HG02623 (cell line): Measurements from ENCODE around the gene MVP.
A peak's percentile ranks its signal among the peaks of the same experiment; 100 is the strongest.
"Not testable (repeated sequence)": the region's sequence is repeated elsewhere in the genome, so short reads cannot be mapped to it uniquely, and the experiment has no call there.

ENCODE experiments used
- ATAC-seq: cut with Tn5 transposase; IDR thresholded peaks from one replicate; pipeline ENCODE4 v1.9.1; 2021; ENCODE audit warnings: moderate library complexity; ENCODE audit not compliant: unreplicated experiment

Gene MVP

DNA sequence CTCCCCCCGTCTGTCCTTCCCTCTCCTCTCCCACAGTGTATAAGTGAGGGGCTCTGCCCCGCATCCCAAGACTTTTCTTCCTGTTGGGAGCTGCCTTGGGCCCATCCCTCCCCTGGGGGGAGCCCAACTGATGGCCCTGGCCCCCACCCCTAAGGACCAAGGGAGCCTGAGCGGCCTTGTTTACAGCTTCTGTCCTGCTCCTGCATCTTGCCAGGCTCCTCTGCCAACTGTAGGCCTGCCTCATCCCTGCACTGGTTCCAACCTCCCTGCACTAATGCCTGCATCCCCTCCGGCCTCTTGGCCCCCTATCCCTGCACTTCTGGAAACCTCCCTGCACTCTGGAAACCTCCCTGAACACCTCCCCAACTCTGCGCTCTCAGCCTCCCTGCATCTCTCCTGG is 5.7 kb upstream of the MVP start:
- ATAC-seq = no peak

DNA sequence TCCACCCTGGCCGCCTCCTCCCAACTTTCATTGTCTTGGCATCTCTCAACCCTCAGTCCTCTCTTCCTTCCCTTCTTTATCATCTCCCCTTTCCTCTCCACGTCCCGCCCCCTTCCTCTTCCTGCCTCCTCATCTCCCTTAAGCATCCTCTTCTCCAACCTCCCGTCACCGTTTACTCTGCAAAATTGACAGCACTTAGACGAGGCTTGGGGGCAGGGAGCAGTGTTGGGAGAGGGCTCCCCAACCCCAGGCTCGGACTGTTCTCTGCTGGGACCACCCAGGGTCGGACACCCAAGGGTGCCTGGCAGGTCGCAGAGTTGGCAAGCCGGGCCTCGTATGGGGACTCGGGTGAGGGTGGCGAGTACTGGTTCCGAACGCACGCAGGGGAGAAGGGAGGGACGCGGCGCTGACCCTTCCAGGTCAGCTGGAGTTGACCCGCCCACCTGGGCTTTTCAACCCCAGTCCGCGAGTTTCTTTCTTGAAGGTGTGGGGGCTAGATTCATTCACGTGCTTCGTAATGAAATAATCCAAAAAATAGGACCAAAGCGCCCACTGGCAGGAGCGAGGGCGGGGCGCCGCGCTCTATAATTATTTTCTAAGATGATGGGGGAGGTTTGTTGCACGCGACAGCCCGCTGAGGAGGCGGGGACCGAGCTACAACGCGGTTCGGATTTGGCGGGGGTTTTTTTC is 5.1 kb upstream of the MVP start:
- ATAC-seq = no peak

DNA sequence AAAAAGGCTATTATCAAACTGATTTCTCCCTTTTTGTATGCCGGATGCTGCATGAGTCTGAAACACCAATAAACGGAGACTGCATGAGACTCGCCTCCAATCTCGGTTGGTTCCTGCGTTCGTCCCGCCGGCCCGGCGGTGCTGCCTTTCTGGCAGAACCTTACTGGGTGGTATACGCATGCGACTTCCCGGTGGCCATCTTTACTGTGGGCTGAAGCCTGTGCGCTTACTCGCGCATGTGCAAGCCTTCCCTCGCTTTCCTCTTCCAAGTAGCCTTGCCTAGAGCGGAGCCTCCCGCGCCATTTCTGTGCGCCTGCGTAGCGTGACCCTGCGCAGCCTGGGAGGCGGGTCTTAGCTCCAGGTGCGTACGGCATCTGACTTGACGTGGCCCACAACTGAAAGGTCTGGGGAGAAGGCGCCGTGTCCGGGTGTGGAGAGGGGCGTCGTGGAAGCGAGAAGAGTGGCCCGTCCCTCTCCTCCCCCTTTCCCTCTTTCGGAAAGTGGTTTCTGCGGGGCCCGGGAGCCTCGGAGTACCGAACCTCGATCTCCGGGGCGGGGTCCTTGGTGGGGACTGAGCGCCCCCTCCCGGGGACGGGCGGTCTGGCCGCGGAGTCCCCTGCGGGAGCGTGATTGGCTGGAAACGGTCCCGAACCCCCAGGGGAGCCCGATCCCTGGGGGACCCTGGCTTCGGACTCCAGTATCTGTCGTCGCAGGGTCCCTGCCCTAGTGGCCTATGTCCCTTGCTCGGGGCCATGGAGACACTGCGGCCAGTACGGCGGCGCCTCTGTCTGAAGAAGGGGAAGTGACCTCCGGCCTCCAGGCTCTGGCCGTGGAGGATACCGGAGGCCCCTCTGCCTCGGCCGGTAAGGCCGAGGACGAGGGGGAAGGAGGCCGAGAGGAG is 4.2 kb upstream of the MVP start, which contains the start of gene PAGR1:
TSS of gene PAGR1 (plus strand) at position 360 of the 901 bp plus-strand sequence. CDS start at position 734, 374 bp downstream.
- ATAC-seq = peak; percentile 56

DNA sequence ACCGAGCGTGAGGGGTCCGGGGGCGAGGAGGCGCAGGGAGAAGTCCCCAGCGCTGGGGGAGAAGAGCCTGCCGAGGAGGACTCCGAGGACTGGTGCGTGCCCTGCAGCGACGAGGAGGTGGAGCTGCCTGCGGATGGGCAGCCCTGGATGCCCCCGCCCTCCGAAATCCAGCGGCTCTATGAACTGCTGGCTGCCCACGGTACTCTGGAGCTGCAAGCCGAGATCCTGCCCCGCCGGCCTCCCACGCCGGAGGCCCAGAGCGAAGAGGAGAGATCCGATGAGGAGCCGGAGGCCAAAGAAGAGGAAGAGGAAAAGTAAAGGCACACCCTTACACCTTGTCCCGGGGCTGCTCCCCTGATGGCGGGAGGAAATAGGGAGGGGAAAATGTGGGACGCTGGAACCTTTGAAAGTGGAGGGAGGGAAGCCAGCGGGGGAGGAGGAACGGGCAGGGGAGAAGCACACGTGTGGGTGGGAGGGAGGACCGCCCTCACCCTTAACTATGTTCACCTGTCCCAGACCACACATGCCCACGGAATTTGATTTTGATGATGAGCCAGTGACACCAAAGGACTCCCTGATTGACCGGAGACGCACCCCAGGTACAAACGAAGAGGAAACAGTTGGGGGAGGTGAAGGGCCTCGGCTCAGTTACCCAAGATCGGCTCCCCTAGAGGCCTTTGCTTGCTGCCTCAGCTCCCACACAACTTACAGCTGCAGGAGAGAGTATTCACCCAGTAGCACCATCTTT is 3.4 kb upstream of the MVP start:
- ATAC-seq = peak; percentile 2

DNA sequence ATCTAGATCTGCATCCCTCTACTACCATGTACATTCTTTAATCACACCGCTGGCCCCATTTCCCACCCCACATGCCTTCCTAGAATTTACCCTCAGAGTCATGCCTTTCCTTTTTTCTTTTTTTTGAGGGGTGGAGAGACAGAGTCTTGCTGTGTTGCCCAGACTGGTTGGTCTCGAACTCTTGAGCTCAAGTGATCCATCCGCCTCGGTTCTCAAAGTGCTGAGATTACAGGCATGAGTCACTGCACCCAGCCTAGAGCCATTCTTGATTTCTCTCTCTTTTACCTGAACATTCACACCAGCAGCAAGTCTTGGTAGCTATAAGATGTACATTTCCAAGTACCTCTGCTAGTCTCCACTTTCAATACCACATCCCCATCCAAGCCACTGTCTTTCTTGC is 2.2 kb upstream of the MVP start:
- no peak for ATAC-seq

DNA sequence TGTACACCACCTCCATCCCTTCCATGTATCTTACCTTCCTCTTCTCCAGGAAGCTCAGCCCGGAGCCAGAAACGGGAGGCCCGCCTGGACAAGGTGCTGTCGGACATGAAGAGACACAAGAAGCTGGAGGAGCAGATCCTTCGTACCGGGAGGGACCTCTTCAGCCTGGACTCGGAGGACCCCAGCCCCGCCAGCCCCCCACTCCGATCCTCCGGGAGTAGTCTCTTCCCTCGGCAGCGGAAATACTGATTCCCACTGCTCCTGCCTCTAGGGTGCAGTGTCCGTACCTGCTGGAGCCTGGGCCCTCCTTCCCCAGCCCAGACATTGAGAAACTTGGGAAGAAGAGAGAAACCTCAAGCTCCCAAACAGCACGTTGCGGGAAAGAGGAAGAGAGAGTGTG is 756 bp upstream of the MVP start:
- ATAC-seq = no peak

DNA sequence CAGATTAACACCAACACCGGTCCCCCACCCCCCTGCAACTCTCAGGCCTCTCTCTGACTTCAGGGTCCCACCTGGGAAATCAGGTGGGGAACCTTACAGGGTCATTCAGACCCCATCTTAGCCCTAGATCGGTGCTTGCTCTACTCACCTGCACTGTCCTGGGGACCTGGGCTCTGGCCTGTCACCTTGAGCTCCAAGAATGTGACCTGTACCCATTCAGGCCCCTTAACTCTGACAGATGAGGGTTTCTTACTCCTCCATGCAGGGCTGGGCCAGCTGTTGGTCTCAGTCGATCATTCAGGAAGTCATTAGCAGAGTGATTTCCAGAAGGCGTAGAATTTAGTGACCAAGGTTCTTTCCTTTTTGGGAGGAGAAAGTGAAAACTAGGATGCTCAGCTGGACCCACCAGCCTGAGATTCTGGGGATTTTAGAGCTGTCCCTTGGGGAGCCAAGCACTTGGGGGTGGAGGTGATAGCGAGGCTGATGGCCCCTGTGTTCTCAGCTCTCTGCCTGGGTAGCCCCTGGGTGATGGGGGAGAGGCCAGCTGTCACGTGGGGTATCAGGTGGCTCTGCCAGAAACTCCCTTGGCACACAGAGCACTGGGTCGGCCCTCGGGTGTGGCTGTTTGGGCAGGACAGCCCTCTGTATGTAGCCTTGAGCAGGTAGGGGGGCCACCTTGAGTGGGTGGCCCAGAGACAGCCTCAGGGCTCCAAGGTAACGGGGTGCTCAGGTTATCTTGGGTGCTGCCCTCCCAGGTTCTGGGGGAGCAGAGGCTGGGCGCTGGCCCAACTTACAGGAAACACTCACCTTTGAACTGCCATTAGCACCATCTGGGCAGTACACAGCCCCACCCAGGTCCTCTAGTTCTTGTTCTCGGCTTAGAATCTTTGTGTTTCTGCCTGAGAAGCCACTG is 724 bp downstream of the MVP start:
- ATAC-seq = peak; percentile 40

DNA sequence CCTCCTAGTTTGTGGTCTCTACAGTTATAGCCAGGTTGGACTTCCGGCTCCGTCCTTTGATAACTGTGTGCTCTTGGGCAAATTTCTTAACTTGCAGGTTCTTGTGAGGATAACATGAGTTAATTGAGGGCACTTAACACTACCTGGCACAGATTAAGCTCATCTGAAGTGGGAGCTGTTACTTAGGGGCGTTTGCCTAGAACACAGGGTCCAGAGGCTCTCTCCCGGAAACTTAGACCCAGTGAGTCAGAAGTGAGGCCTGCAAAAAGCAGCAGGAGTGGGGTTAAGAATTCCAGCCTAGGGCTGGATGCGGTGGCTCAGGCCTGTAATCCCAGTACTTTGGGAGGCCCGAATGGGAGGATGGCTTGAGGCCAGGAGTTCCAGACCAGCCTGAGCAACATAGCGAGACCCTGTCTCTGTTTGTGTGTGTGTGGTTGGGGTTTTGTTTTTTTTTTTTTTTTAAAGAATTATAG is 1.4 kb downstream of the MVP start:
- no peak for ATAC-seq

DNA sequence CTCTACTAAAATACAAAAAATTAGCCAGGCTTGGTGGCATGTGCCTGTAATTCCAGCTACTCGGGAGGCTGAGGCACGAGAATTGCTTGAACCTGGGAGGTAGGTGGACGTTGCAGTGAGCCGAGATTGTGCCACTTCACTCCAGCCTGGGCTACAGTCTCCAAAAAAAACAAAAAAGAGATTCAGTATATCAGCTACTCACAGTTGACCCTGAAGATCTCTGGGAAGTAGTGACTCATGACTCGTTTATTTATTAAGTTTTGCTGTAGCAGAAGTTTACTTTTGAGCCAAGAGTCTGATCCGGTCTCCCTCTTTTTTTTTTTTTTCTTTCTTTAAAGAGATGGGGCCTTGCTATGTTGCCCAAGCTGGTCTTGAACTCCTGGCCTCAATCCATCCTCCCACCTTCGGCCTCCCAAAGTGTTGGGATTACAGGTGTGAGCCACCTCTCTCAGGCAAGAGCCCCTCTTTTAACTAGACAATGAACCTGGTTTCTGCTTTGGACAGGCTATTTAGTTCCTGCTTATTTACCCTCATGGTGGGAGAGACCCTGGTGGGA is 4.4 kb downstream of the MVP start:
- no peak for ATAC-seq

DNA sequence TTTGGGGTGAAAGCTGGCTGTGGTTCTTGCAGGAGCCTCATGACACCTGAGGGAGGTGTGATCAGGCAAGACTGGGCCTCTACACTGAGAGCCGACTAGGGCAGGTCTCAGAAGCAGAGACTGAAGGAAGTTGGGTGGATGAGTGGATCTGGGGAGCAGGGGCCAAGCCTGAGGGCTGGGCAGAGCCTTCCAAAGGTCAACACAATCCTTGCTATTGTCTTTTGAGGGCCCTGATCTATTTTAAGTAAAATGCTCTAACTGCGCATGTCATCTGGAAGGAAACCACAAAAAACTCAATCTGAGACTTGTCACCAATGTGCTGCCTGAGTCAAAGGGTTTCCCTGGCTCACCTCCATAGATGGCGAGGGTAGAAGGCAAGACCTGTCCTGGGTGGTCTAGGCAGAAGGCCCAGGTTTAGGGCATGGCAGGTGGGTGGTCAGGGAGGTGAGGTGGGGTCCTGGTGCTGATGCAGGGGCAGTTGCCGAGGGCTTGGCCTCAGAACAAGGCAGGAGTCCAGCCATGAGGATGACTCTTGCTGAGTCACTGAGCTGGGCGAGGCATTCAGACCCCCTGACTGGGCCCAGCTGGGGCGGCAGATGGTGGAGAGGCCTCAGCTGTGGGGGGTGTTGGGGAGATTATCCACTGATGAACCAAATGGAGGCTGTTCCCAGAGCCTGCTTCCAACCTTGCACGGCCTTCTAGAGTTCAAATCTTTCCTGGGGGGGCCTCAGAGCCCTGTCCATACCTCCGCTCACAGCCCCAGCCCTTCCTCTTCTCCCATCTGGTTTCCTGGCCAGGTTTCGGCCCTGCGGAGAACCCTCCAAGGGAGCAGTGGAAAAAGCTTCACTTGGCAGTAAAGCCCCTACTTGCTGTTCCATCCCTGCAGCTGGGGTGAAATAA is 5.1 kb downstream of the MVP start:
- ATAC-seq = no peak

DNA sequence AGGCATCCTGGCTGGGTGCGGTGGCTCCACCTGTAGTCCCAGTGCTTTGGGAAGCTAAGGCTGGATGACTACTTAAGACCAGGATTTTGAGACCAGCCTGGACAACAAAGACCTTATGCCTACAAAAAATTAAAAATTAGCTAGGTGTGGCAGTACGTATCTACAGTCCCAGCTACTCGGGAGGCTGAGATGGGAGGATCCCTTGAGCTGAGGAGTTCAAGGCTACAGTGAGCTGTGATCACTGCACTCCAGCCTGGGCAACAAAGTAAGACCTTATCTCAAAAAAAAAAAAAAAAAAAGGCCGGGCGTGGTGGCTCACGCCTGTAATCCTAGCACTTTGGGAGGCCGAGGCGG is 6.1 kb downstream of the MVP start:
- no peak for ATAC-seq

DNA sequence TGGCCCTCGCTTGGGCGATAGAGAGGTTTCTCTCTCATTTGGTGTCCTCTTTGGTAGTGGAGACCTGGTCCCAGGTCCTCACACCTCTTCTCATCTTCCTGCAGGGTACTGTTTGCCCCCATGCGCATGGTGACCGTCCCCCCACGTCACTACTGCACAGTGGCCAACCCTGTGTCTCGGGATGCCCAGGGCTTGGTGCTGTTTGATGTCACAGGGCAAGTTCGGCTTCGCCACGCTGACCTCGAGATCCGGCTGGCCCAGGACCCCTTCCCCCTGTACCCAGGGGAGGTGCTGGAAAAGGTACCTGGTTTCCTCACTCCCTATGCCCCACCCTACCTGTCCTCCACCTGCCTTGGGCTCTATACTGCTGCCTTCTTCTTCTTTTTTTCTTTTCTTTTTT is 10.5 kb downstream of the MVP start:
- ATAC-seq = no peak

DNA sequence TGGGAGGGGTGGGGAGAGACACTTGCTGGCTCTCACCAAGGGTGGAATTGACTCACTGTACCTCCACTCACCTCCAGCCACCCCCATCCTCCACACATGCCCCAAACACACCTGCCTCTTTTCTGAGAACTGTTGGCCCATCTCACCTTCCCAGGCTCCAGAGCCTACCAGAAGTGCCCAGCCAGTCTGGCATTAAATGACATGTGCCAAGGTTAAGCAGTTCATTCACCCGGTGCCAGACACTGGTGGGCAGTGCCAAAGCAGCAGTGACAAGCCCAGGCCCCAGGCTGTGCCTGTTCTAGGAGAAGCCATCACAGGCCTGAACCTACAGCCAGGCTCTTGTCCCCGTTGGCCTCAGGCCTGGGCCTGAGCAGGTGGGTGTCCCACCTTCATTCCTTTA is 11.2 kb downstream of the MVP start:
- ATAC-seq = no peak

DNA sequence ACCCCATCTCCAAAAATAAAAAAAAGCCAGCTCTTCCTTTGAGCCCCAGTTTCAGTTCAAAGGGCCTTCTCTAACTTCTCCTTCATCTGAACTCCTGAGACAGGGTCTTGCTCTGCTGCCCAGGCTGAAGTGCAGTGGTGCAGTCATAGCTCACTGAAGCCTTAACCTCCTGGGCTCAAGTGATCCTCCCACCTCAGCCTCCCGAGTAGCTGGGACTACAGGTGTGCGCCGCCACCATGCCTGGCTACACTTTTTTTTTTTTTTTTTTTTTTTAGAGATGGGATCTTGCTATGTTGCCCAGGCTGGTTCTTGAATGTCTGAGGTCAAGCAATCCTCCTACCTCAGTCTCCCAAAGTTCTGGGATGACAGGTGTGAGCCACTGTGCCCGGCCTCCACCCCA is 13.0 kb downstream of the MVP start:
- not testable (repeated sequence) for ATAC-seq

DNA sequence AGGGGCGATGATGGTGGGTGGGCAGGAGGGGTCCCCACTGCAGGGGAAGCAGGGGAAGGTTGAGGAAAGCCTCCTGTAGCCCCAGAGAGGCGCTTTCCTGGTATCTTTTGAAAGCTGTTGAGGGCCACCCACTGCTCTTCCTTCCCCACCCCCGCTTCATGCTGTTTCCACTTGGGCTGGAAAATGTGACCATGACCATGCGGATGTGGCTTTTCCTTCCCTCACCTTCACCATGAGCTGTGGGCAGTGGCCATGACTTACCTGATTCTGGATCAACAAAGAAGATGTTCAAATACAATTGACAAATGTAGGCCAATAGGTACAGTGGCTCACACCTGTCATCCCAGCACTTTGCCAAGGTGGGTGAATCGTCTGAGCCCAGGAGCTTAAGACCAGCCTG is 13.8 kb downstream of the MVP start:
- ATAC-seq = no peak

DNA sequence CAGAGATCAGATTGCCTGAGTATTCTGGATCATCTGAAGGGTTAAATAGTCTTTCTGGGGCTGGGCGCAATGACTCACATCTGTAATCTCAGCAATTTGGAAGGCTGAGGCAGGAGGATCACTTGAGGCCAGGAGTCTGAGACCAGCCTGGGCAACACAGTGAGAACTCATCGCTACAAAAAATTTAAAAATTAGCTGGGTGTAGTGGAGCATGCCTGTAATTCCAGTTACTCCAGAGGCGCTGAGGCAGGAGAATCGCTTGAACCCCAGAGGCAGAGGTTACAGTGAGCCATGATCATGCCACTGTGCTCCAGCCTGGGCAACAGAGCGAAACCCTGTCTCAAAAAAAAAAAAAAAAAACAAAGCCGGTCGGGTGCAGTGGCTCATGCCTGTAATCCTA is 15.7 kb downstream of the MVP start:
- no peak for ATAC-seq

DNA sequence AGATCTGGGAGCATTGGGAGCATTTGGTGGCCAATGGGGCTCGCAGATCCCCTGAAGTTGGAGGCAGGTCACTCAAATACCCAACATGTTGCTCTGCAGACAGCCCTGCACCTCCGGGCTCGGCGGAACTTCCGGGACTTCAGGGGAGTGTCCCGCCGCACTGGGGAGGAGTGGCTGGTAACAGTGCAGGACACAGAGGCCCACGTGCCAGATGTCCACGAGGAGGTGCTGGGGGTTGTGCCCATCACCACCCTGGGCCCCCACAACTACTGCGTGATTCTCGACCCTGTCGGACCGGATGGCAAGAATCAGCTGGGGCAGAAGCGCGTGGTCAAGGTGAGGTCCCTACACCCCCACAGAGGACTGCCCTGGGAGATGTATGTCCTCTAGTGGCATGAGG is 16.4 kb downstream of the MVP start:
- ATAC-seq = no peak

DNA sequence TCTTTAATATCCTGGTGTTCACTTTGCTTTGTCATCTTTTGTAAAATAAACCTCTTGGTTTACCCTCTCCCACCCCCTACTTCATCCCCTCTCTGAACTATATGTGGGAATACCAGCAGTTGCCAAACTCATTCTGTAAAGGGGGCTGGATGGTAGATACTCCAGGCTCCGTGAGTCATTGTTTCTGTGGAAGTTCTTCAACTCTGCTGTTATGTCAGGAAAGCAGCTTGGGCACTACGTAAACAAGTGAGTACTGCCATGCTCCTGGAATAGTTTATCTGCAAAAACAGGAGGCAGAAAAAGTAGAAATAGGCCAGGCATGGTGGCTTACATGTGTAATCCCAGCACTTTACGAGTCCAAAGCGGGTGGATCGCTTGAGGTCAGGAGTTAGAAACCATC is 17.6 kb downstream of the MVP start:
- no peak for ATAC-seq

DNA sequence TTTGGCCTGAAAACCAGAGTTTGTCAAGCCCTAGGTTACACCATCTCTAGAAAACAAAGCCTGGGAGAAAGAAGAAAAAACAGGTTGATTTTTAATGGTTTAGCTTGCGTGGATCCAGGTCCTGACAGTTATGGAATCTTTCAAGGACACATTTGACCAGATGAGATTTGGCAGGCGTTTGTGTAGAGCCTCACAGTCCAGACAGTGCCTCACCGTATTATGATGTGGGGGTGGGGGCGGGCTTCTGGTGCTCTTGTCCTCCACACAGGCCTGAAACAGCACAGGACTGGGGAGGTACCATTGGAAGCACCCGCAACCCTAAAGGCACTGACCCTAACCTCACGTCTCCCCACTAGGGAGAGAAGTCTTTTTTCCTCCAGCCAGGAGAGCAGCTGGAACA is 19.6 kb downstream of the MVP start:
- no peak for ATAC-seq
